Keratinocyte (primary cell): ENCODE data around the gene TOPORS. TPM values are rescaled to one million over a fixed set of nuclear protein-coding genes. Genes with fewer than 3 reads are reported as not detected.
A peak's percentile ranks its signal among the peaks of the same experiment; 100 is the strongest.

ENCODE experiments used
- DNase-seq: peaks from one replicate; pipeline ENCODE4 v3.0.0-alpha.2; 2011; ENCODE audit warnings: low read depth, missing footprints, low spot score
- FAIRE-seq: peaks from 2 replicates; lab custom pipeline; 2011; peaks lifted over from hg19 to GRCh38; lab: Jason Lieb, UNC
- H2AFZ ChIP-seq: 2 replicates; pipeline ENCODE4 v1.6.0; 2012; ENCODE audit warnings: low read length, control low read depth, inconsistent platforms; ENCODE audit not compliant: control insufficient read depth
- H3K27ac ChIP-seq: 2 replicates; pipeline ENCODE4 v1.5.1; 2011; ENCODE audit warnings: low read length; ENCODE audit not compliant: control insufficient read depth, insufficient read depth
- H3K27me3 ChIP-seq: 3 replicates; pipeline ENCODE4 v1.6.0; 2011; ENCODE audit warnings: low read length; ENCODE audit not compliant: control insufficient read depth, insufficient read depth; ENCODE audit errors: extremely low read depth
- H3K36me3 ChIP-seq, 2 experiments: 2 replicates in 1 of 2; 3 replicates in 1 of 2; pipeline ENCODE4 v1.5.1; 2011; ENCODE audit warnings: low read length in 2 of 2, mild to moderate bottlenecking in 1 of 2; ENCODE audit not compliant: control insufficient read depth in 2 of 2, insufficient read depth in 2 of 2; ENCODE audit errors: extremely low read depth in 1 of 2
- H3K4me1 ChIP-seq: 3 replicates; pipeline ENCODE4 v1.5.1; 2011; ENCODE audit warnings: low read length; ENCODE audit not compliant: control insufficient read depth, insufficient read depth; ENCODE audit errors: extremely low read depth
- H3K4me2 ChIP-seq: 3 replicates; pipeline ENCODE4 v1.6.0; 2011; ENCODE audit warnings: low read depth, low read length; ENCODE audit not compliant: control insufficient read depth, insufficient read depth; ENCODE audit errors: extremely low read depth
- H3K4me3 ChIP-seq, 3 experiments: fragments of 200-600 bp in 1 of 3; sonication (generic) in 1 of 3; 2 replicates in 2 of 3; 3 replicates in 1 of 3; pipeline ENCODE4 v1.5.1; 2011 to 2016; ENCODE audit warnings: low read length in 3 of 3, mild to moderate bottlenecking in 3 of 3, control low read depth in 2 of 3, inconsistent platforms in 1 of 3, low read depth in 1 of 3, mixed read lengths in 1 of 3, mixed run types in 1 of 3, moderate library complexity in 1 of 3; ENCODE audit not compliant: control insufficient read depth in 2 of 3, insufficient read depth in 2 of 3; ENCODE audit errors: extremely low read depth in 1 of 3
- H3K79me2 ChIP-seq: 2 replicates; pipeline ENCODE4 v1.6.0; 2012; ENCODE audit warnings: low read length; ENCODE audit not compliant: control insufficient read depth, insufficient read depth
- H3K9ac ChIP-seq: 3 replicates; pipeline ENCODE4 v1.6.0; 2011; ENCODE audit warnings: low read length; ENCODE audit not compliant: control insufficient read depth, insufficient read depth; ENCODE audit errors: extremely low read depth
- H3K9me1 ChIP-seq: 3 replicates; pipeline ENCODE4 v1.6.0; 2011; ENCODE audit warnings: low read length; ENCODE audit not compliant: control insufficient read depth, insufficient read depth; ENCODE audit errors: extremely low read depth
- H3K9me3 ChIP-seq: 2 replicates; pipeline ENCODE4 v1.5.1; 2012; ENCODE audit warnings: low read depth, low read length; ENCODE audit not compliant: control insufficient read depth
- H4K20me1 ChIP-seq: 3 replicates; pipeline ENCODE4 v1.6.0; 2011; ENCODE audit warnings: low read length; ENCODE audit not compliant: control insufficient read depth, insufficient read depth; ENCODE audit errors: extremely low read depth
- EZH2 ChIP-seq: IDR thresholded peaks from one replicate; pipeline ENCODE4 v1.6.1; 2012; ENCODE audit warnings: inconsistent platforms, mild to moderate bottlenecking, low read length, moderate library complexity
- dilution Hi-C: fragments of 300-500 bp; cut with MboI; formaldehyde crosslinking; loops from one replicate; pipeline ENCODE4 v1.7.0; 2020; ENCODE audit warnings: low sequenced_read_pairs; ENCODE audit not compliant: extremely low pct_ligation_motif_present
- polyA plus RNA-seq, 5 experiments: library from polyadenylated mRNA; depleted of rRNA in 3 of 5; stranded (reverse) in 3 of 5; stranded (forward) in 1 of 5; unstranded in 1 of 5; fragments of >200 nt; gene quantifications; 1 replicate in 1 of 5; 2 replicates in 3 of 5; 3 replicates in 1 of 5; pipeline versions ENCODE4 v1.2.1 to v1.2.3, GENCODE V29; 2011 to 2012; ENCODE audit warnings: missing spikeins in 2 of 5, low read depth in 1 of 5, low replicate concordance in 1 of 5
- TF ChIP-seq, protein P1 (sequence below), 3 experiments: IDR thresholded peaks in 1 of 3; conservative IDR thresholded peaks in 1 of 3; optimal IDR thresholded peaks in 1 of 3; 2 replicates in 2 of 3; 3 replicates in 1 of 3; pipeline versions ENCODE3 to v1.5.1; 2011; ENCODE audit warnings: low read length in 3 of 3, mild to moderate bottlenecking in 3 of 3, moderate library complexity in 2 of 3, control low read depth in 1 of 3, inconsistent platforms in 1 of 3; ENCODE audit not compliant: insufficient read depth in 2 of 3; ENCODE audit errors: extremely low read depth in 1 of 3

TOPORS gene
- polyA plus RNA-seq, 1 donor (not counting 4 experiments of a cell fraction or from before 2014, with no cell fraction given), result 17.1 TPM

DNA sequence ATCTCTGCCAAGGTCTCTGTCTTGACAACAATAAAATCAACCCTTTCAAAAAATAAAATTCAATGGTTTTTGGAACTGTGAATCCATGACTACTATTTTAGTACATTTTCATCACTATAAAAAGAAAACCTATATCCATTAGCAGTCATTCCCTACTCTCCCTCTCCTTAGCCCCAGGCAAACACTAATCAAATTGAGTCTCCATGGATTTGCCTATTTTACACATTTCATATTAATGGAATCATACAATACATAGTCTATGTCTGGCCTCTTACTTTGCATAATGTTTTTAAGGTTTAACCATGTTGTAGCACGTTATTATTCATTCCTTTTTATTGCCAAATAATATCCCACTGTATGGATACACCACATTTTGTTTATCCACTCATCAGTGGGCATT is 50.5 kb downstream of the TOPORS start:
- no peak for TF ChIP-seq EZH2
- TF ChIP-seq, protein P1, sequence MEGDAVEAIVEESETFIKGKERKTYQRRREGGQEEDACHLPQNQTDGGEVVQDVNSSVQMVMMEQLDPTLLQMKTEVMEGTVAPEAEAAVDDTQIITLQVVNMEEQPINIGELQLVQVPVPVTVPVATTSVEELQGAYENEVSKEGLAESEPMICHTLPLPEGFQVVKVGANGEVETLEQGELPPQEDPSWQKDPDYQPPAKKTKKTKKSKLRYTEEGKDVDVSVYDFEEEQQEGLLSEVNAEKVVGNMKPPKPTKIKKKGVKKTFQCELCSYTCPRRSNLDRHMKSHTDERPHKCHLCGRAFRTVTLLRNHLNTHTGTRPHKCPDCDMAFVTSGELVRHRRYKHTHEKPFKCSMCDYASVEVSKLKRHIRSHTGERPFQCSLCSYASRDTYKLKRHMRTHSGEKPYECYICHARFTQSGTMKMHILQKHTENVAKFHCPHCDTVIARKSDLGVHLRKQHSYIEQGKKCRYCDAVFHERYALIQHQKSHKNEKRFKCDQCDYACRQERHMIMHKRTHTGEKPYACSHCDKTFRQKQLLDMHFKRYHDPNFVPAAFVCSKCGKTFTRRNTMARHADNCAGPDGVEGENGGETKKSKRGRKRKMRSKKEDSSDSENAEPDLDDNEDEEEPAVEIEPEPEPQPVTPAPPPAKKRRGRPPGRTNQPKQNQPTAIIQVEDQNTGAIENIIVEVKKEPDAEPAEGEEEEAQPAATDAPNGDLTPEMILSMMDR (optimal IDR thresholded peaks at IDR 0.05 in 1 of 3, IDR thresholded peaks at IDR 0.05 in 1 of 3, conservative IDR thresholded peaks at IDR 0.05 in 1 of 3; ENCODE audit: extremely low read depth in 1 of 3, insufficient read depth in 2 of 3, low read length in 3 of 3), result no peak

DNA sequence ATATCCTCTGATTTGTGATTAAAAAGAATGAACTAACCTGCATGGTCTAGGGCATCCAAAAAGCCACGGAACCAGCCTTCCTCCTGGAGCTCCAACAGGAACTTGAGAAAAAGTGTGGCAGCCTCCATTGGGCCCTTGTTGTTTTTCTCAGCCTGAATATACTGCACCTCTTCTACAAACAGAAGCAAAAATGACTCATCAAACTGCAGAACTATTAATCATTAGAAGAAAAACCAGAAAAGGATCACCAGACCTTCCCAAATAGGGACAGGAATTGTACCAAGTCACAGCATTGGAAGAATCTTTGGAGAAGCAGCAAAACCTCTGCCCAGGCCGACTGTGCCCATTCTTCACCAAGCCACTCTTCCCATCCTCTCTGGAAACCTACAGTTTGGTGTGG is 51.6 kb downstream of the TOPORS start:
- peak; percentile 85 for FAIRE-seq
- Histone ChIP-seq H3K4me2 (no peak overlapping the region), H3K9me1 (no peaks in the 10 kb centered on the region), H3K4me1 (peaks cover 28% of the 10 kb centered on the region), H3K27me3 (no peaks in the 10 kb centered on the region), H2AFZ (no peak overlapping the region), H3K36me3 (peaks cover 0 to 8% of the 10 kb centered on the region in 2 experiments), H4K20me1 (no peaks in the 10 kb centered on the region), H3K27ac (peak overlapping the region; percentile 55), H3K9me3 (no peaks in the 10 kb centered on the region), H3K9ac (no peak overlapping the region), H3K4me3 (no peak overlapping the region), H3K79me2 (peaks cover 12% of the 10 kb centered on the region)
- dilution Hi-C loops, result no loop called here
- TF ChIP-seq EZH2, result no peak
- TF ChIP-seq, protein P1 (optimal IDR thresholded peaks at IDR 0.05 in 1 of 3, IDR thresholded peaks at IDR 0.05 in 1 of 3, conservative IDR thresholded peaks at IDR 0.05 in 1 of 3; ENCODE audit: extremely low read depth in 1 of 3, insufficient read depth in 2 of 3, low read length in 3 of 3), result no peak
- no peak for DNase-seq

More for the DNA sequence above, 50.5 kb downstream of the TOPORS start:
- dilution Hi-C loops, result no loop called here
- Histone ChIP-seq H3K9me3 (no peaks in the 10 kb centered on the region), H3K4me2 (no peak overlapping the region), H3K79me2 (peaks cover 20% of the 10 kb centered on the region), H2AFZ (no peak overlapping the region), H3K27ac (peak overlapping the region; percentile 19), H3K27me3 (no peaks in the 10 kb centered on the region), H3K9me1 (no peaks in the 10 kb centered on the region), H3K4me1 (peaks cover 28% of the 10 kb centered on the region), H3K36me3 (peaks cover 0 to 6% of the 10 kb centered on the region in 2 experiments), H4K20me1 (no peaks in the 10 kb centered on the region), H3K9ac (no peak overlapping the region), H3K4me3 (no peak overlapping the region)
- peak; percentile 26 for FAIRE-seq
- no peak for DNase-seq
